Stimulated activated CD4-positive, alpha-beta T cell treated with anti-CD3 and anti-CD28 coated beads, TNF-alpha, amount 100 ng/mL, for 24 hours (primary cell): ENCODE results near the gene ADPRHL1.
A peak's percentile ranks its signal among the peaks of the same experiment; 100 is the strongest.
"Not testable (repeated sequence)": the region's sequence is repeated elsewhere in the genome, so short reads cannot be mapped to it uniquely, and the experiment has no call there.

Experiments used
- DNase-seq, 3 experiments: peaks; one replicate each; pipeline ENCODE4 v3.0.0-alpha.2; 2020; ENCODE audit warnings: low read depth in 3 of 3

The ADPRHL1 gene

DNA sequence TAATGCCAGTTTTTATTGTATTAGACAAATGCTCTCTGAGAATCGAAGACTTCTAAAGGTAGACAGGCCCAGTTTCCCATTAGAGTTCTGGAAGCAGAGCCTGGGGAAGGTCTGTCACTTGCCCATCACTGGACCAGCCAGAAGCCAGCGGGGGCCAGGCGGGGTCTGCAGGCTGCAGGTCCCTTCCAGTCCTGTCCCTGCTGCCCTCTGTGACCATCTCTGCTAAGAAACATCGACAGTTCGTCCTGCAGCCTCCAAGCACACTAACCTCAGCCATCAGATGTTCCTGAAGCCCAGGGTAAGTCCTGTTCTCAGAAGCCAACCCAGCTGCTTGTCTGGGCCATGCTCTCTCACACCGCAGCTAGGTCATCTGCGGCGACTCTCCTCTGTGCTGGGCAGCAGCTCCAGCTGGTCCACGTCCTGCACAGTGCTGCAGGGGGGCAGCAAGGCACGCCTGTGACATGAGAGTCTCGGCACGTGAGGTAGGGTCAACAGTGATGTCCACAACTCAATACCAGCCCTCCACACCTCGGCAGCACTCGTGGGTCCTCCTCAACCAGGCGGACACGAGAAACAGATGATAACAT lies 2.9 kb upstream of the ADPRHL1 start:
- DNase-seq, result no peak

DNA sequence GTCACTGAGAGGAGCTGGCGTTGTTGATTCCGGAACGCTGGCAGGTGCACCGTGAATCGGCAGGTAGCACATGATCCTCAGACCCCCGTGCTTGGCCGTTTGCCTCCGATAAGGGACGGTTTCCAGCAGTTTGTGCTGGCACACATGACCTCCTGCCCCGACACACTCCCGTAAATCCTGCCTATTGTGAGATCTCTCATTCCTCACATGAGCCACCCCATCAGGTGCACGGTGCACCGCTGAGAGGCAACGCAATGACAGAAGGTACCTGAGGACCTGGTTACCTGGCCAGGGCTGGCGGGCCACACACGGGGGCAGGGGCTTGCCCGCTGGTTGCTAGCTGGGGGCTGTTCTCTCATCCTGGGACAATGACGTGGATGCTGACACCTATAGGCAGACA lies 2.1 kb upstream of the ADPRHL1 start:
- no peak for DNase-seq

DNA sequence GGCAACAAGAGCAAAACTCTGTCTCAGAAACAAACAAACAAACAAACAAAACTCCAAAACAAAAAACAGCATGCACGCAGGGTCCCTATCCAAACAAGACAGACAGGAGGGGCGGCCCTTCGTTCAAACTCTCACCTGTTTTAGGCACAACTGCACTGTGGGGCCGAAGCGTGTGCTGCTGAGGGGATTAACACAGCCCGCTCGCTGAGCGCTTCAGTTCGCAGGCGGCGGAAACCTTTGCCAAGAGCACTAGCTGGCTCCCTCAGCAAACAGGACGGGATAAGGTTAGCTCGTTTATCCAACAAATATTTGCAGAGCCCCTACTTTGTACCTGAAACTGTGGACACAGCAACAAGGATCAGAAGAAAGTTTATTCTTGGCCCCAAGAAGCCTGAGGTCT lies 1.6 kb upstream of the ADPRHL1 start:
- no peak for DNase-seq

DNA sequence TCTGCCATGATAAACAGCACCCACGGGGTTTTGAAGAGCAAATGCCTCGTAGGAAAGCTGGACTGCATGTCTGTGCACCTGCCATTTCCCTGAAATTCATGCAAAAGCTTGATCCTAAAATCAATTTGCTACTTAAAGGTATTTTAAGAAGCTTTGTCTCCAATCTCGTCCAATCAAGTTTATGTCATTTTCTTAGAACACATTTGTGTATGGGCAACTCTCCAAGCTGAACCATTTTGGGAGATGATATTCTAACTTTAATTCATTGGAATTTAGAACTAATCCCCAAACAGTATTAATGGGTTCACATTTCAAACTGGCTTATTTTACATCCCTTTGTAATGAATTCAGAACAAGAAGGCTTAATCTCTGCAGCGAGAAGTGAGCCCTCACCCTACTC lies 822 bp downstream of the ADPRHL1 start:
- no peak for DNase-seq

DNA sequence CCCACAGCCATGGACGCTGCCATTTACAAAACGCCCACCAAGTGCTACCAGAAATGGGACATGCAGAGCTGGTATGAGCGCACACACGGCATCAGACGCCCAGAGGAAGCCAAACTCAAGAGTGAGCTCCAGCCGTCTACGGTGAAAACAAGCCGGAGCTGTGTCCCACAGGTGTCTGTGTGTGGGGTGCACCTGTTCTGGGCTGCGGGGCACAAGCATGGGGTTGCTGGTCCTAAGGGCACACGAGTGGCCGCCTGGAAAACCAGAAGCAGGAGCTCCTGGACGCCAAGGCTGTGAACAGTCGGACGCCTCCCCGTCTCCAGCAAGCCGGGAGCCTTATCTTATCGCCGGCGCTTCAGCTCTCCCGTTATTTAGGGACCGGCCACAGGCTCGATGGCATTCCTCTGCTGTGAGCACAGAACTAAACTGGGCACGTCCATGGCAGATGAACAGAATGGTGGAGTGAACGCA lies 1.3 kb downstream of the ADPRHL1 start:
- no peak for DNase-seq

DNA sequence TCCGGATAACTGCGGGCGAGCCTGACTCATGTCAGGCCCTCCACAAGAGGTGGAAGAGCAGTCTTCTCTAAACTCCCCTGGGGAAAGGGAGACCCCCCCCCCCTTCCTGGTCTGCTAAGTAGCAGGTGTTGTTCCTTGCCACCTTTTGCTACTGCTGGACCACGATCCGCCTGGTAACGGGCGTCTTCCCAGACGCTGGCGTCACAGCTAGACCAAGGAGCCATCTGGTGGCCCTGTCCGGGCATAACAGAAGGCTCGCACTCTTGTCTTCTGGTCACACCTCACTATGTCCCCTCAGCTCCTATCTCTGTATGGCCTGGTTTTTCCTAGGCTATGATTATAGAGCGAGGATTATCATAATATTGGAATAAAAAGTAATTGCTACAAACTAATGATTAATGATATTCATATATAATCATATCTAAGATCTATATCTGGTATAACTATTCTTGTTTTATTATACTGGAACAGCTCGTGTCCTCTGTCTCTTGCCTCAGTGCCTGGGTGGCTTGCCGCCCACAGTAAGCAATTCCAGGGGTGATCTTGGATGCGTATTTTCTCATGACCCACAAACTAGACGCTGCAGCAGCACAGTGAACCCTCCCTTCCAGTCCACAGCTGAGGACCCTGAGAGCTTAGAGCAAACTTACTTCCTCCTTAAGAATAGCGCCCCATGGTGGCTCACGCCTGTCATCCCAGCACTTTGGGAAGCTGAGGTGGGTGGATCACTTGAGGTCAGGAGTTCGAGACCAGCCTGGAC lies 2.2 kb downstream of the ADPRHL1 start:
- DNase-seq, result not testable (repeated sequence)

DNA sequence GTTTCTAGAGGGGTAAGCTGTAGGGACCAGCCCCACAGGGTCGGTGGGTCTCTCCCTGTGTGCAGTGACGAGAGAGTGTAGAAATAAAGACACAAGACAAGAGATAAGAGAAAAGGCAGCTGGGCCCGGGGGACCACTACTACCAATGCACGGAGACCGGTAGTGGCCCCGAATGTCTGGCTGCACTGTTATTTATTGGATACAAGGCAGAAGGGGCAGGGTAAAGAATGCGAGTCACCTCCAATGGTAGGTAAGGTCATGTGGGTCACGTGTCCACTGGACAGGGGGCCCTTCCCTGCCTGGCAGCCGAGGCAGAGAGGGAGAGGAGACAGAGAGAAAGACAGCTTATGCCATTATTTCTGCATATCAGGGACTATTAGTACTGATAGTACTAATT lies 2.9 kb downstream of the ADPRHL1 start:
- DNase-seq, result not testable (repeated sequence)

DNA sequence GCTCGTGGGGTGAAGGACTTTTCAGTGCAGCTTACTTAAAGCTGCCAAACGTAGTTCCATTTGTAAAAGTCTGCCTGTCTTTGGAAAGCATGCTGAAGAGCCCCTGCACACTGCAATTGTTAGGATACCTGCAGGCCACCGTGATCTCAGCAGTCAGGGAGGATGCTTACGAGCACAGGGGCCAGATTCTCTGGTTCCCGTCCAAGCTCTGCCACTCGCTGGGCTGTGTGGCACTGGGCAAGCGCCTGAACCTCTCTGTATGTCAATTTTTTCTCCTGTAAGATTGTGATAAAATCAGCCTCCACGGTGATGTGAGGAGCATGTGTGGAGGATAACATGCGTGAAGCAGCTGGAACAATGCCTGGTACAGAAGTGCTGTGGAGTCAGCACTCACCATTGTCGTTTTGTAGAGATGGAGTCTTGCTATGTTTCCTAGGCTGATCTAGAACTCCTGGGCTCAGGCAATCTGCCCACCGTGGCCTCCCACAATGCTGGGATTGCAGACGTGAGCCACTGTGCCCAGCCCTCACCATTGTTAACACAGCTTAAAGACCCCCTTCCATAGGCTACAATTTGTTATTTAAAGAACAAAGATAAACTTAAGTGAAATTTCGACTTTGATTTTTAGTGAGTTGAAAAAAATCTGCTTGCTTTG lies 3.5 kb downstream of the ADPRHL1 start:
- no peak for DNase-seq

DNA sequence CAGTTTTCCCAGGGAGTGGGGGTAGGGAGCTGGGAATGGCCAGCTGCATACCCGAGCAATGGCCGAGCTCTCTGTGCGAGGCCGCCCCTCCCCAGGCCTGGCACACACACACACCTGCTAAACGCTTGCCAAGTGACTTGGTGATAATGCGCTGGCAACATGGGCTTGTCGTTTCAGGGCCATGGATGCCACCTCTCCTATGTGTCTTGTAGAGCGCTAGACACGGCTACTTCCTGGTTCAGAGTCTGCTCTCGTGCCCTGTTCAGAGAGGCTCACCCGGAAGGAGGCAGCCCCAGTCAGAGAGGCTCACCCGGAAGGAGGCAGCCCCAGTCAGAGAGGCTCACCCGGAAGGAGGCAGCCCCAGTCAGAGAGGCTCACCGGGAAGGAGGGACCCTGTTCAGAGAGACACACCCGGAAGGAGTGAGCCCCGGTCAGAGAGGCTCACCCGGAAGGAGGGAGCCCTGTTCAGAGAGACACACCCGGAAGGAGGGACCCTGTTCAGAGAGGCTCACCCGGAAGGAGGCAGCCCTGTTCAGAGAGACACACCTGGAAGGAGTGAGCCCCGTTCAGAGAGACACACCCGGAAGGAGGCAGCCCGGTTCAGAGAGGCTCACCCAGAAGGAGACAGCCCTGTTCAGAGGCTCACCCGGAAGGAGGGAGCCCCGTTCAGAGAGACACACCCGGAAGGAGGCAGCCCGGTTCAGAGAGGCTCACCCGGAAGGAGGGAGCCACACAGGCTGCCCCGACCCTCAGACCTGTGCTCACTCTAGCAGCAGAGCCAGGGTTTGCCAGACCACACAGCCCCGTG lies 4.2 kb downstream of the ADPRHL1 start:
- DNase-seq, result peak in 2 of 3 experiments; percentile 7 to 48

DNA sequence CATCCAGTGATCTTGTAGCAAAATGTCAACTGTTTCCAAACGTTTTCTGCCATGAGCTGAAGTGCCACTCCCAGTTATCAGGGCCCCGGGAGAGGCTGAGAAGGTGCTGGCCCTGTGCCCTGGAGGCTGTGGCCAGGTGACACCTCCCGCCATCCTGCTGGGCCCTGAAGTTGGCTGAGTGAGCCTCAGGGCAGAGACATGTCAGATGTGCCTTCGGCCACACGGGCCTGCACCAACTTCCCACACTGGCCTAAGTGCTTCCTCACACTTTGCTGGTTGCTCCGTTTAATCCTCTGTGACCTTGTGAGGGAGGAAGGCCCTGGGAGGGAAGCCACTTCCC lies 4.8 kb downstream of the ADPRHL1 start:
- DNase-seq, result no peak

DNA sequence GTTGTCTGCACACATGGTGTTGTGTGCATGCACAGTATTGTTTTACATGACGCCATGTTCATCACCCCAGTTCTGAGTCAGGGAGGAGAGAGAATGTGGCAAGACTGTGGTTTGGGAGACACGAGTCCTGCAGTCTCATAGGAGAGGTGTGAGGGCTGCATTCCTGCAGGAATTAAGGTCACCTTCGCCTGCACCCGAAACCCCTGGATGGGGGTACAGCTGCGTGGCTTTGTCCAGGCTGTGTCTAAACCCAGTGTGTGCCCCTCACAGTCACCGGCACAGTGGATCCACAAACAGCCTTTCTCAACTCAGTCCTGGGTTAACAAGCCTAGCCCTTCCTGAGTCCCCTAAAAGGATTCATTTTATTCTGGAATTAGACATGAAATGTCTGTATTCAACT lies 5.7 kb downstream of the ADPRHL1 start:
- DNase-seq, result no peak

DNA sequence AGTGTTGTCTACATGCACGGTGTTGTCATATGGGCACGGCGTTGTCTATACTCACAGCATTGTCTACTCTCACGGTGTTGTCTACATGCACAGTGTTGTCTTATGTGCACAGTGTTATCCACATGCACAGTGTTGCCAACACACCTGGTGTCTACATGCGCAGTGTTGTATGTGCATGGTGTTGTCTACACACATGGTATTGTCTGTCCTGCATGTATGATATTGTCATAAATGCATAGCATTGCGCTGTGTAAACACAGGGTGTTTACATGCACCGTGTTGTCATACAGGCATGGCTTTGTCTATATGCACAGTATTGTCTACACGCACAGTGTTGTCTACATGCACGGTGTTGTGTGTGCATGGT lies 6.8 kb downstream of the ADPRHL1 start:
- no peak for DNase-seq

DNA sequence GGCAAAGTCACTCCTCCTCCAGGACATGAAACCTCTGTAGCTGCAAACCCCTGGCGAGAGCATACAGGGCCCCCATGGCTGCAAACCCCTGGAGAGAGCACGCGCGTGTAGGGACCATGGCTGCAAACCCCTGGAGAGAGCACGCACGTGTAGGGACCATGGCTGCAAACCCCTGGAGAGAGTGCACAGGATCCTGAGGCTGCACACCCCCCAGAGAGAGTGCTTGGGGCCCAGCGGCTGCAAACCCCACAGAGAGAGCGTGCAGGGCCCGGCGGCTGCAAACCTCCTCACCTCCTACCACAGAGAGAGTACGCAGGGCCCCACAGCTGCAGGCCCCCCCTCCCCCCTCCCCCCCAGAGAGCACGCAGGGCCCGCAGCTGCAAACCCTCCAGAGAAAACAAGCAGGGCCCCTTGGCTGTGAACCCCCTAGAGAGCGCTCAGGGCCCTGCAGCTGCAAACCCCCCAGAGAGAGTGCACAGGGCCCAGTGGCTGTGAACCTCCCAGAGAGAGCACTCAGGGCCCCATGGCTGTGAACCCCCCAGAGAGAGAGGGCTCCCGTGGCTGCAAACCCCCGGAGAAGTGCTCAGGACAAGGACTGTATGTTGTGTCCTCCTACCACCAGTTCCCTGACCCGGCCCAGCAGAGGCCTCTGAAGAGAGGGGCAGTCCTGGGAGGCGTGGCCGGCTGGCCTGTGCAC lies 7.3 kb downstream of the ADPRHL1 start:
- DNase-seq, result no peak

DNA sequence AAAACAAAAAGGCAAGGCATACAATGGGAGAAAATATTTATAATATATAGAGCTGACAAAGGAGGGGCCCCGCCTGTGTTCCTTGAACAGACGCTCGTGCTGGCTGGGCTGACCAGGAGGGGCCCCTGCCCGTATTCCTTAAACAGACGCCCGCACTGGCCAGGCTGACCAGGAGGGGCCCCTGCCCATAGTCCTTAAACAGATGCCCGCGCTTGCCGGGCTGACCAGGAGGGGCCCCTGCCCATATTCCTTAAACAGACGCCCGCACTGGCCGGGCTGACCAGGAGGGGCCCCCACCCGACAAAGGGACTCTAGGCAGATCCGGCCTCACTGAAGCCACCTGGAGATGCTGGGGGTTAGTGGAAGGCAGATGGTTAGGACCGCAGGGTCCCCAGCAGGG lies 9.3 kb downstream of the ADPRHL1 start:
- DNase-seq, result no peak

DNA sequence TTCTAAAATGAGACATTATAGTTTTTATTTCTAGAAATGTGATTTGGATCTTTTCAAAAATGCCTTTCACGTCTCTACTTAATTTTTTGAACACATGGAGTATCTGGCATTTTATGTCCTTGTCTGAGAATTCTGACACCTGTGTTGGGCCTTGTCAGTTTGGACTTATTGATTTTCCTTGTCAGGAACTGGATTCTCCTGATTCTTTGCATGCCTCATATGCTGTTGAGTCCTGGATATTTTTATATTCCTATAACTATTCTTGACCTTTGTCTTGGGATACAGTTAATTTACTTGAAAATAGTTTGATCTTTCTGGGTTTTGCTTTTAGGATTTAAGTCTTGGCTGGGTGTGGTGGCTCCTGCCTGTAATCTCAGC lies 10.3 kb downstream of the ADPRHL1 start:
- DNase-seq, result no peak

DNA sequence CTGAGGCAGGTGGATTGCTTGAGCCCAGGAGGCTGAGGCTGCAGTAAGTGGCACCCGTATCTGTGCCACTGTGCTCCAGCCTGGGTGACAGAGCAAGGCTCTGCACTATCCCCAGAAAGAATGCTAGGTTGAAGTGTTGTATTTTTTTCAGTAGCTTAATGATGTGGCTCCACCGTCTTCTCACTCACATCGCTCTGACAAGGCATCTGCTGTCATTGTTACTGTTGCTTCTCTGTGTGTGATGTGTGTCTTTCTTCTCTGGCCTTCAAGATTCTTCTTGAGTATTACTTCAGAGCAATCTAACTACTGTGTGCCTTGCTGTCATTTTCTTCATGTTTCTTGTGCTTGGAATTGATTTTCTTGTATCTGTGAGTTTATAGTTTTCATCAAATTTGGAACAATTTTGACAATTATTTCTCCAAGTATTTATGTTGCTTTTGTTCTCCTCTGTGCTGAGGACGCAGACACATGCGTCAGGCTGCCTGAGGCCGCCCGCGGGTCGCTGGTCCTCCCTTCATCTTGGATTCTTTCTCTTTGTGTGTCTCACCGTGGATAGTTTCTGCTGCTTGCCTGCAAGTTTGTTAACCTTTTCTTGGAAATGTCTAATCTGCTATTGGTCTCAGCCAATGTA lies 10.8 kb downstream of the ADPRHL1 start:
- no peak for DNase-seq

DNA sequence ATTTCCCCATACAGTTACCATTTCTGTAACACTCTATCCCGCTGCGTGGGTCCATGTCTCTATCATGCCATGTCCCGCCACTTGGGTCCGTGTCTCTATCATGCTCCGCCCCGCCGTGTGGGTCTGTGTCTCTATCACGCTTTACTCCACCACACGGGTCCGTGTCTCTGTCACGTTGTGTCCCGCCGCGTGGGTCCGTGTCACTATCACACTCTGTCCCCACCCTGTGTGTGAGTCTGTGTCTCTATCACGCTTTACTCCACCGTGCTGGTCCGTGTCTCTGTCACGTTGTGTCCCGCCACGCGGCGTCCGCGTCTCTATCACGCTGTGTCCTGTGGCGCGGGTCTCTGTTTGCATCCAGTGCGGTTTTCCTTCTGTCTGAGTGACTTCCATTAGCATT lies 11.6 kb downstream of the ADPRHL1 start:
- no peak for DNase-seq

DNA sequence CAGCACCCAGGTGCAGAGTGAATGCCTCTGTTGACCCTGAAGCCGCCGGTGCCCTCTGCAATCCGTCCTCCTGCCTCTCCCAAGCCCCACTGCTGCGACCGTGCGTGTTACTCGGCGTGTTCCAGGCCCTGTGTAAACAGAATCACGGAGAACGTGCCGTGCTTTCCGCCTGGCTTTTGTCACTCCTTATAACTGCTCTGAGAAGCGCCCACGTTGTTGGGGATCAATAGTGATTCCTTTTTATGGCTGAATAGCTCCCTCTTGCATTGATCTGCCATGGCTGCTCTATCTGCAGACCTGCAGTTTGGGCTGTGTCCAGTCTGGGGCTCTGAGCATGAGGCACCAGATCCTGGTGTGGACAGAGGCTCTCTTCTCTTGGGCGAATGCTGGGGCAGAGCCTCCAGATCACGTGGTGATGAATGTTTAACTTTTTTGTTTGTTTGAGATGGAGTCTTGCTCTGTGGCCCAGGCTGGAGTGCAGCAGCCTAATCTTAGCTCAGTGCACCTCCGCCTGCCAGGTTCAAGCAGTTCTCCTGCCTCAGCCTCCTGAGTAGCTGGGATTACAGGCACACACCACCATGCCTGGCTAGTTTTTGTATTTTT lies 15.8 kb downstream of the ADPRHL1 start:
- no peak for DNase-seq

DNA sequence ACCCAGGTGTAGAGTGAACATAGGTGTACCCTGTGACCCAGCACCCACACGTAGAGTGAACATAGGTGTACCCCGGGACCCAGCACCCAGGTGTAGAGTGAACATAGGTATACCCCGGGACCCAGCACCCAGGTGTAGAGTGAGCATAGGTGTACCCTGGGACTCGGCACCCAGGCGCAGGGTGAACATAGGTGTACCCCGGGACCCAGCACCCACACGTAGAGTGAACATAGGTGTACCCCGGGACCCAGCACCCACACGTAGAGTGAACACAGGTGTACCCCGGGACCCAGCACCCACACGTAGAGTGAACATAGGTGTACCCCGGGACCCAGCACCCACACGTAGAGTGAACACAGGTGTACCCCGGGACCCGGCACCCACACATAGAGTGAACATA lies 16.4 kb downstream of the ADPRHL1 start:
- not testable (repeated sequence) for DNase-seq

DNA sequence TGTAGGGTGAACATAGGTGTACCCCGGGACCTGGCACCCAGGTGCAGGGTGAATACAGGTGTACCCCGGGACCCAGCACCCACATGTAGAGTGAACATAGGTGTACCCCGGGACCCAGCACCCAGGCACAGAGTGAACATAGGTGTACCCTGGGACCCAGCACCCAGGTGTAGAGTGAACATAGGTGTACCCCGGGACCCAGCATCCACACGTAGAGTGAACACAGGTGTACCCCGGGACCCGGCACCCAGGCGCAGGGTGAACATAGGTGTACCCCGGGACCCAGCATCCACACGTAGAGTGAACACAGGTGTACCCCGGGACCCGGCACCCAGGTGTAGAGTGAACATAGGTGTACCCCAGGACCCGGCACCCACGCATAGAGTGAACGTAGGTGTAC lies 17.4 kb downstream of the ADPRHL1 start:
- not testable (repeated sequence) for DNase-seq

DNA sequence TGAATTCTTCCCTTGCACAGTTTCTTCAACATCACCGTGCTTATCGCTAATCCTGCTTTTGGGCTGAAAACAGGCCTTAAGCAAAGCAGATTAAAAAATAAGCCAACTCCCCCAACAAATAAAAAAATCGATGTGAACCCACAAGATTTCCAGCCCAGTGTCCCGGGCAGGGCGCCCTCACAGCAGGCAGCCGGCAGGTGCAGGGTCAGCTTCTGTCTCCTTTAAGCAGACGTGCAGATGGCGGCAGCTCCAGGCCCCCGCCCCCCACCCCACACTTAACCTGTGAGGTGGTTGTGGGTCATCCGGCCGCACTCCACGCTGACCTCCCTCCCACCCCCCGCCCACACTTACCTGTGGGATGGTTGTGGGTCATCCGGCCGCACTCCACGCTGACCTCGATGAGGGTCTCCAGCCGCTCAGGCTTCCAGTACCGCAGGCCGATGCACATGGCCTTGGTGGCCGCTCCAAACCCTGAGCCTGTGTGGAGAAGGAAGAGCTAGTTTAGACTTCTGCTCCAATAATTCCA lies 19.8 kb downstream of the ADPRHL1 start:
- DNase-seq, result no peak
